GM12872 (cell line): ENCODE measurements around the gene GRK2.

ENCODE experiments used
- TF ChIP-seq, protein P1 (sequence below): IDR thresholded peaks from 3 replicates; pipeline ENCODE4 v1.5.1; 2011; ENCODE audit warnings: low read depth, mild to moderate bottlenecking, low read length, moderate library complexity; ENCODE audit not compliant: insufficient read depth

GRK2 gene

DNA sequence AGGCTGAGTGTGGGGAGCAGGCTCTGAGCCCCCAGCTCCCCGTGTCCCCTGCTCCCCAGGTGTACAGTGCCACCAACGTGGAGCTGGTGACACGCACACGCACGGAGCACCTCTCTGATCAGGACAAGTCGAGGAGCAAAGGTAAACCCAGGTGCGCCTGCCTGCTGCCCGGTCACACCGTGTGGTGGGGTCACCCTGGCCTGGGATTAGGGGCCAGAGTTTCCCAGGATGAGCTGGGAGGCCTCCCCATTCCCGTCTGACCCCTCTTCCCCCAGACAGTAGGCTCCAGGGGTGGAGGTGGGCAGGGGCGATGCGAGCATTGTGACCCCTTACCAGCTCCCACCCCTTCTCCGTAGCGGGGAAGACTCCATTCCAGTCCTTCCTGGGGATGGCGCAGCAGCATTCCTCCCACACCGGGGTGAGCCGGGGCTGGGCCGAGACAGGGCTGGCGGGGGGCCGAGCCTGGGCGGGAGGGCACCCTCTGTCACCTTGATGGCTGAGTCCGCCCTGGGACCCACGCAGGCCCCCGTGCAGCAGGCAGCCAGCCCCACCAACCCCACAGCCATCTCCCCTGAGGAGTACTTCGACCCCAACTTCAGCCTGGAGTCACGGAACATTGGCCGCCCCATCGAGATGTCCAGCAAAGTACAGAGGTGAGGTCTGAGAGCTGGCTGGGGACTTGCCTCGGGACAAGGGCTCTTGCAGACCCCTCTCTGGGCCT is 33.4 kb downstream of the GRK2 start:
- TF ChIP-seq, protein P1, sequence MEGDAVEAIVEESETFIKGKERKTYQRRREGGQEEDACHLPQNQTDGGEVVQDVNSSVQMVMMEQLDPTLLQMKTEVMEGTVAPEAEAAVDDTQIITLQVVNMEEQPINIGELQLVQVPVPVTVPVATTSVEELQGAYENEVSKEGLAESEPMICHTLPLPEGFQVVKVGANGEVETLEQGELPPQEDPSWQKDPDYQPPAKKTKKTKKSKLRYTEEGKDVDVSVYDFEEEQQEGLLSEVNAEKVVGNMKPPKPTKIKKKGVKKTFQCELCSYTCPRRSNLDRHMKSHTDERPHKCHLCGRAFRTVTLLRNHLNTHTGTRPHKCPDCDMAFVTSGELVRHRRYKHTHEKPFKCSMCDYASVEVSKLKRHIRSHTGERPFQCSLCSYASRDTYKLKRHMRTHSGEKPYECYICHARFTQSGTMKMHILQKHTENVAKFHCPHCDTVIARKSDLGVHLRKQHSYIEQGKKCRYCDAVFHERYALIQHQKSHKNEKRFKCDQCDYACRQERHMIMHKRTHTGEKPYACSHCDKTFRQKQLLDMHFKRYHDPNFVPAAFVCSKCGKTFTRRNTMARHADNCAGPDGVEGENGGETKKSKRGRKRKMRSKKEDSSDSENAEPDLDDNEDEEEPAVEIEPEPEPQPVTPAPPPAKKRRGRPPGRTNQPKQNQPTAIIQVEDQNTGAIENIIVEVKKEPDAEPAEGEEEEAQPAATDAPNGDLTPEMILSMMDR: no peak

DNA sequence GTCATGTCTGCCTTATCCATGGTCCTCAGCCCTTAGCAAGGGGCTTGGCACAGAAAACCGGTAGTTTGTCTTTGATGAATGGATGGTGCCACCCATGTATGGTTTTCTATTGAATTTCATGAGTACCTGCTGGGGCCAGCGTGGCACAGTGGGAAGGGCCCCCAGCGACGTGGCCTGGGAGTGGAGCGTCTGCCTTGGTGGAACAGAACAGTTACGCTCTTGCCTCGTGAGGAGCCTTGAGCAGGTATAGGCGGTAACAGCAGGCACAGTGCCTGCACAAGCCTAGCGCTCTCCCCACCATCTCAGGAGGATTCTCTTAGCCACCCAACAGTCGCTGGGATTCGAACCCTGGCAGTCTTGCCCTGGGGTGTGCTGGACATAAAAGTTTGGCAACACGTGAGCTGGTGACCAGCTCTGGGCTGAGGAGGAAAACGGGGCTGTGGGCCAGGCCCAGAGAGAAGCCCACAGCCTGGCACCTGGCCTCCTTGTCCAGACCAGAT is 34.0 kb downstream of the GRK2 start:
- TF ChIP-seq, protein P1: no peak

GRCh38 chr11:67300756-67301312 is 34.6 kb downstream of the GRK2 start:
- TF ChIP-seq, protein P1: no peak

DNA sequence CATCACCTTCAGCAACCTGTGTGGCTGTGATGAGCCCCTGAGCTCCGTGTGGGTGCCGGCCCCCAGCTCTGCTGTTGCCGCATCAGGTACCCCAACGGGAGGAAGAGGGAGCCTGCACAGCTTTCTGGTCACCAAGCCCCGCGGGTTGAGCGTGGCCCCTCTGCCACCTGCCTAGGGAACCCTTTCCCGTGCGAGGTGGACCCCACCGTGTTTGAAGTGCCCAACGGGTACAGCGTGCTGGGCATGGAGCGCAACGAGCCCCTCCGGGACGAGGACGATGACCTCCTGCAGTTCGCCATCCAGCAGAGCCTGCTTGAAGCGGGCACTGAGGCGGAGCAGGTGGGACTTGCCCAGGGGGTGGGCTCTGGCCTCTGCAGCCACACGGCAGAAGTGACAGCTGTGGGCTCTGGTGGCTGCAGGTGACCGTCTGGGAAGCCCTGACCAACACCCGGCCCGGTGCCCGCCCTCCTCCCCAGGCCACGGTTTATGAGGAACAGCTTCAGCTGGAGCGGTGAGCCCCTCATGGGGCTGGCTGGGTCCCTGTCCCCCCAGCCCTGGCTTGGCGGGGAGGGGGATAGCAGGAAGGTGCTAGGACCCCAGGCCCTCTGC is 35.1 kb downstream of the GRK2 start:
- TF ChIP-seq, protein P1: no peak

DNA sequence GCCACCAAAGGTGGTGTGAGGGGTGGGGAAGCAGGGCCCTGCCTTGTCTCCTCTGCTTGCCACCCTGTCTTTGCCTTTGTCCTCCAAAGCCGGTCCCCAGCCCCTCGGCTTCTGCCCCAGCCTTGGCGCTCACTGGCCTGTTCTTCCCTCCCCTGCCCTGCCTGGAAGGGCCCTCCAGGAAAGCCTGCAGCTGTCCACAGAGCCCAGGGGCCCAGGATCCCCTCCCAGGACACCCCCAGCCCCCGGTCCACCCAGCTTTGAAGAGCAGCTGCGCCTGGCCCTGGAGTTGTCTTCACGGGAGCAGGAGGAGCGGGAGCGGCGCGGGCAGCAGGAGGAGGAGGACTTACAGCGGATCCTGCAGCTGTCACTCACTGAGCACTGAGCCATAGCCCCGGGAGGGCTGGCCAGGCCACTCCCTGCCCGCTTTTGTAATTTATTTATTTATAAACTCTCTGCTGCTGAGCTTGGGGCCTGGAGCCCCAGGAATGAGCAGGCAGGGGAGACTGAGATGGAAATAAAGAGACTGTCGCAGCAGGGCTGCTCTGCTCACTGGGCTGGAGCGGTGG is 35.8 kb downstream of the GRK2 start:
- TF ChIP-seq, protein P1: no peak

DNA sequence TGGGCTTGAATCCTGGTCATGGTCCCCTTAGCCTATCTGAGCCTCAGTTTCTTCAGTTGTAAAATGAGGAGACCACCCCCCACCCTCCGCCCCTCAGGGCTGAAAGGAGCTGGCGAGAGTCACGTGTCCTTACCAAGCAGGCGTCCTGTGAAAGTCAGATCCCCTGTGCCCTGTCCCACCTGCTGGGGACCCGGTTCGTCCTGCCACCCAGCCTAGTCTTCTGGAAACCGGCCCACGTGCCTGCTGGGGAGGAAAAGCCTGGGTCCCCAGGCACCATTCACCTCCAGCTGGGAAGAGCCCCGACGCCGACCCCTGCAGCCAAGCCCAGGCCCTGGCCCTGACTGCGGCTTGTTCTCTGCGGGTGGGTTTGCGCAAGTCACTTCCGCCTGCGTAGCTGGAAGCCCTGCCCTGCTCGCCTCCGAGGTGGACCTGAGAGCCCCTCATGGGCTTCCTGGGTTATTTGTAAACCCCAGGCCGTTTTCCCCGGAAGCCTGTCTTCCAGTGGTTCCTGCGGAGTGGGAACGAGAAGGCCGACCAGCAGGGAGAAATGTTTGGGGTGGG is 36.4 kb downstream of the GRK2 start:
- TF ChIP-seq, protein P1: no peak

DNA sequence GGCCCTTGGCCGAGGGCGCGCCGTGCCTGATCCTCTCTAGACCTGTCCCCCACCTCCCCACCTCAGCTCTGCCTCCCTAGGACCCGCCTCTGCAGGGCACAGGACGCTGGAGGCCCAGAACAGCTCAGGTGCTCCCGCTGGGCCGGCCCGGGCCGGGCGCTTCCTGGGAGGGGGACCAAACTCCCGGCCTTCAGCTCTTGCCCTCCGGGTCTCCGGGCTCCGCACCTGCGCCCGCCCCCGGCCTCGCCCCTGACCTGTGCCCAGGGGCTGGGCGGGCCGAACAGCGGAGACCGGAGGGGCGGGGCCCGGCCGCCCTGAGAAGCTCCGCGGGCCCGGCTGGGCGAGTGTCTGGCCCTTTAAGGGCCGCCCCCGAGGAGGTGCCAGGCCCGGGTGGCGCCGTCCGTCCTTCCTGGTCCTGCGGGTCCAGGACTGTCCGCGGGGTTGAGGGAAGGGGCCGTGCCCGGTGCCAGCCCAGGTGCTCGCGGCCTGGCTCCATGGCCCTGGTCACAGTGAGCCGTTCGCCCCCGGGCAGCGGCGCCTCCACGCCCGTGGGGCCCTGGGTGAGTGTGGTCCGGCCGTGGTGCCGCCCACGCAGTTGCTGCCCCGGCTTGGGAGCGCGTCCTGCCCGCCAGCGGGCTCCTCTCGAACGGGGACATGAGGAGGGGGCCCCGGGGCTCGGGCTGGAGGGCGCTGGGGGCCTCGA is 37.0 kb downstream of the GRK2 start, which contains the start of gene SSH3:
Gene SSH3 (plus strand): TSS at position 399 of the 703 bp plus-strand sequence. CDS start 96 bp downstream, at position 495.
- TF ChIP-seq, protein P1: no peak
